H1 (cell line): ENCODE data around the gene SH3GL1. TPM values are rescaled to one million over a fixed set of nuclear protein-coding genes. Genes with fewer than 3 reads are reported as not detected.

Experiments
- CTCF ChIA-PET: fragments of 300-600 bp; sonication (Branson Sonifier 250); formaldehyde crosslinking; loops from one replicate; lab custom pipeline; 2021; ENCODE audit not compliant: partially characterized antibody; lab: Charles Lee
- POLR2A ChIA-PET: fragments of 300-600 bp; sonication (Branson Sonifier 250); formaldehyde crosslinking; loops from one replicate; lab custom pipeline; 2021; ENCODE audit warnings: inconsistent platforms; ENCODE audit not compliant: partially characterized antibody; lab: Charles Lee
- DNase-seq, 2 experiments: peaks; one replicate each; pipeline versions ENCODE4 v3.0.0 to v3.0.0-alpha.2; 2010 to 2022; ENCODE audit warnings: low spot score in 2 of 2, low read depth in 1 of 2, mixed read lengths in 1 of 2
- FAIRE-seq: peaks from 2 replicates; lab custom pipeline; 2011; peaks lifted over from hg19 to GRCh38; lab: Jason Lieb, UNC
- H2AFZ ChIP-seq: 2 replicates; pipeline ENCODE4 v1.8.1; 2012; ENCODE audit warnings: low read length, inconsistent platforms
- H2AK5ac ChIP-seq: 2 replicates; pipeline ENCODE4 v1.6.1; 2013; ENCODE audit warnings: low read depth, low read length
- H2BK120ac ChIP-seq: replicated peaks from 2 replicates; pipeline ENCODE3; 2013; ENCODE audit warnings: low read depth, low read length, inconsistent platforms
- H2BK12ac ChIP-seq: 2 replicates; pipeline ENCODE4 v1.6.1; 2013; ENCODE audit warnings: low read depth, low read length
- H2BK15ac ChIP-seq: 2 replicates; pipeline ENCODE4 v1.6.1; 2013; ENCODE audit warnings: low read length
- H2BK20ac ChIP-seq: 2 replicates; pipeline ENCODE4 v1.6.1; 2013; ENCODE audit warnings: low read length
- H2BK5ac ChIP-seq: 2 replicates; pipeline ENCODE4 v1.6.1; 2013; ENCODE audit warnings: low read depth, low read length
- H3K14ac ChIP-seq: 2 replicates; pipeline ENCODE4 v1.6.1; 2013; ENCODE audit warnings: inconsistent platforms; ENCODE audit not compliant: insufficient read length
- H3K18ac ChIP-seq: 2 replicates; pipeline ENCODE4 v1.6.1; 2013; ENCODE audit warnings: low read length; ENCODE audit errors: extremely low read depth
- H3K23ac ChIP-seq: 2 replicates; pipeline ENCODE4 v1.6.1; 2013; ENCODE audit warnings: inconsistent platforms; ENCODE audit not compliant: insufficient read length
- H3K23me2 ChIP-seq: 2 replicates; pipeline ENCODE4 v1.6.1; 2013; ENCODE audit warnings: low read depth, low read length
- H3K27ac ChIP-seq: 2 replicates; pipeline ENCODE4 v1.6.1; 2011; ENCODE audit warnings: low read depth, low read length, inconsistent platforms
- H3K27me3 ChIP-seq, 4 experiments: replicated peaks in 1 of 4; 1 replicate in 1 of 4; 2 replicates in 3 of 4; pipeline versions ENCODE4 v1.6.1 to v1.8.1; 2011 to 2013; ENCODE audit warnings: low read length in 3 of 4, mild to moderate bottlenecking in 3 of 4, inconsistent platforms in 2 of 4, mixed read lengths in 2 of 4, moderate library complexity in 1 of 4; ENCODE audit not compliant: control insufficient read depth in 3 of 4, insufficient read depth in 3 of 4; ENCODE audit errors: extremely low read depth in 1 of 4
- H3K36me3 ChIP-seq, 4 experiments: 2 replicates each; pipeline versions ENCODE4 v1.6.1 to v1.8.1; 2011 to 2013; ENCODE audit warnings: mild to moderate bottlenecking in 4 of 4, low read length in 3 of 4, moderate library complexity in 2 of 4, control low read depth in 1 of 4, inconsistent platforms in 1 of 4; ENCODE audit not compliant: insufficient read depth in 4 of 4, control insufficient read depth in 2 of 4
- H3K4ac ChIP-seq: replicated peaks from 2 replicates; pipeline ENCODE3; 2013; ENCODE audit warnings: low read length, low read depth, mixed read lengths, inconsistent platforms; ENCODE audit not compliant: insufficient read length
- H3K4me1 ChIP-seq, 4 experiments: replicated peaks in 1 of 4; 1 replicate in 1 of 4; 2 replicates in 3 of 4; pipeline versions ENCODE4 v1.6.1 to v1.8.1; 2011 to 2013; ENCODE audit warnings: low read length in 3 of 4, inconsistent platforms in 2 of 4, mixed read lengths in 1 of 4; ENCODE audit not compliant: insufficient read depth in 4 of 4, control insufficient read depth in 3 of 4
- H3K4me2 ChIP-seq, 2 experiments: 2 replicates each; pipeline versions ENCODE4 v1.6.1 to v1.8.1; 2011 to 2013; ENCODE audit warnings: low read depth in 2 of 2, low read length in 2 of 2, control low read depth in 1 of 2, inconsistent platforms in 1 of 2, mild to moderate bottlenecking in 1 of 2; ENCODE audit not compliant: insufficient read depth in 1 of 2
- H3K4me3 ChIP-seq, 4 experiments: fragments of 200-600, 300-600 bp in 1 of 4; sonication (generic), shearing (Covaris generic), sonication (Bioruptor Twin) in 1 of 4; 2 replicates each; pipeline versions ENCODE4 v1.5.1 to v1.8.1; 2011 to 2016; ENCODE audit warnings: low read length in 4 of 4, low read depth in 3 of 4, control low read depth in 2 of 4, inconsistent platforms in 2 of 4, mild to moderate bottlenecking in 2 of 4, mixed read lengths in 1 of 4, moderate library complexity in 1 of 4; ENCODE audit not compliant: insufficient read depth in 2 of 4; ENCODE audit errors: extremely low read depth in 1 of 4
- H3K56ac ChIP-seq: replicated peaks from 2 replicates; pipeline ENCODE3; 2013; ENCODE audit warnings: low read depth, mild to moderate bottlenecking, mixed read lengths, low read length, inconsistent platforms; ENCODE audit not compliant: insufficient read length
- H3K79me1 ChIP-seq: 2 replicates; pipeline ENCODE4 v1.6.1; 2013; ENCODE audit warnings: low read depth, low read length, control low read depth
- H3K79me2 ChIP-seq, 2 experiments: 2 replicates each; pipeline versions ENCODE4 v1.6.1 to v1.8.1; 2012 to 2013; ENCODE audit warnings: low read length in 2 of 2, mild to moderate bottlenecking in 2 of 2, inconsistent platforms in 1 of 2; ENCODE audit not compliant: insufficient read depth in 2 of 2, control insufficient read depth in 1 of 2
- H3K9ac ChIP-seq, 4 experiments: replicated peaks in 1 of 4; 1 replicate in 1 of 4; 2 replicates in 3 of 4; pipeline versions ENCODE4 v1.6.1 to v1.8.1; 2011 to 2013; ENCODE audit warnings: low read depth in 3 of 4, low read length in 3 of 4, control low read depth in 2 of 4, mild to moderate bottlenecking in 2 of 4, moderate library complexity in 2 of 4, inconsistent platforms in 1 of 4; ENCODE audit errors: extremely low read depth in 1 of 4
- H3K9me3 ChIP-seq, 2 experiments: 2 replicates each; pipeline versions ENCODE4 v1.6.1 to v1.8.1; 2012 to 2013; ENCODE audit warnings: mild to moderate bottlenecking in 2 of 2, moderate library complexity in 2 of 2, control low read depth in 1 of 2, inconsistent platforms in 1 of 2, low read depth in 1 of 2, low read length in 1 of 2, mixed read lengths in 1 of 2; ENCODE audit not compliant: insufficient read depth in 2 of 2
- H4K20me1 ChIP-seq, 2 experiments: replicated peaks in 1 of 2; 2 replicates each; pipeline versions ENCODE3 to v1.8.1; 2011 to 2013; ENCODE audit warnings: inconsistent platforms in 2 of 2, low read length in 2 of 2, mild to moderate bottlenecking in 1 of 2; ENCODE audit not compliant: insufficient read depth in 2 of 2, control insufficient read depth in 1 of 2
- H4K5ac ChIP-seq: 2 replicates; pipeline ENCODE4 v1.6.1; 2013; ENCODE audit warnings: low read length, low read depth, mixed read lengths, inconsistent platforms; ENCODE audit not compliant: insufficient read length
- H4K8ac ChIP-seq: 2 replicates; pipeline ENCODE4 v1.8.0; 2013; ENCODE audit warnings: mild to moderate bottlenecking, moderate library complexity, low read length, inconsistent platforms; ENCODE audit not compliant: insufficient read depth; ENCODE audit errors: extremely low read depth
- H4K91ac ChIP-seq: replicated peaks from 2 replicates; pipeline ENCODE3; 2013; ENCODE audit warnings: low read length, mixed read lengths, inconsistent platforms; ENCODE audit not compliant: insufficient read length
- CEBPB ChIP-seq: IDR thresholded peaks from 2 replicates; pipeline ENCODE4 v1.6.1; 2012; ENCODE audit warnings: low read depth, low read length
- CTBP2 ChIP-seq: IDR thresholded peaks from 2 replicates; pipeline ENCODE4 v1.7.0; 2011; ENCODE audit warnings: borderline replicate concordance, mild to moderate bottlenecking, moderate library complexity, mixed read lengths, low read length; ENCODE audit not compliant: insufficient read depth, insufficient read length
- HDAC2 ChIP-seq, 2 experiments: fragments of 300-600 bp in 1 of 2; sonication (generic) in 1 of 2; IDR thresholded peaks; 2 replicates each; pipeline ENCODE4 v1.6.1; 2011 to 2012; ENCODE audit warnings: low read depth in 2 of 2, low read length in 2 of 2, mild to moderate bottlenecking in 2 of 2, moderate library complexity in 2 of 2, borderline replicate concordance in 1 of 2, inconsistent platforms in 1 of 2
- KDM4A ChIP-seq: IDR thresholded peaks from one replicate; pipeline ENCODE4 v1.7.1; 2012; ENCODE audit warnings: low read depth, mild to moderate bottlenecking, moderate library complexity, low read length, inconsistent platforms; ENCODE audit not compliant: severe bottlenecking
- NRF1 ChIP-seq: IDR thresholded peaks from 2 replicates; pipeline ENCODE4 v1.6.1; 2011; ENCODE audit warnings: mild to moderate bottlenecking, low read depth, low read length, improper control_type of control experiment
- POLR2AphosphoS5 ChIP-seq: IDR thresholded peaks from 2 replicates; pipeline ENCODE4 v1.6.1; 2011; ENCODE audit warnings: low read depth, low read length
- RBBP5 ChIP-seq: IDR thresholded peaks from 2 replicates; pipeline ENCODE4 v1.7.1; 2012; ENCODE audit warnings: low read depth, mild to moderate bottlenecking, inconsistent platforms, low read length, moderate library complexity, borderline replicate concordance
- RXRA ChIP-seq: IDR thresholded peaks from 2 replicates; pipeline ENCODE4 v1.6.1; 2011; ENCODE audit warnings: low read depth, mild to moderate bottlenecking, low read length, moderate library complexity; ENCODE audit not compliant: insufficient read depth
- SP1 ChIP-seq: IDR thresholded peaks from 2 replicates; pipeline ENCODE4 v1.6.1; 2011; ENCODE audit warnings: low read depth, low read length
- SRF ChIP-seq: IDR thresholded peaks from 2 replicates; pipeline ENCODE4 v1.6.1; 2011; ENCODE audit warnings: mild to moderate bottlenecking, low read depth, low read length, moderate library complexity
- TCF12 ChIP-seq: IDR thresholded peaks from 2 replicates; pipeline ENCODE4 v1.6.1; 2011; ENCODE audit warnings: low read depth, mild to moderate bottlenecking, low read length
- WGBS, 2 experiments: shearing (Covaris generic) in 1 of 2; methylation state at CpG; one replicate each; pipeline versions ENCODE4 v1.1.6 to v1.1.7; 2013 to 2015; ENCODE audit warnings: low lambda C conversion rate in 2 of 2, mixed read lengths in 2 of 2, inconsistent platforms in 1 of 2, low coverage in 1 of 2, missing lambda C conversion rate in 1 of 2; ENCODE audit not compliant: insufficient replicate concordance in 2 of 2, insufficient coverage in 1 of 2, insufficient read length in 1 of 2; ENCODE audit errors: extremely low coverage in 1 of 2, missing lambda C conversion rate in 1 of 2; 5-methylcytosine and 5-hydroxymethylcytosine counted together
- polyA plus RNA-seq, 7 experiments: library from polyadenylated mRNA; depleted of rRNA in 3 of 7; stranded (reverse) in 5 of 7; unstranded in 2 of 7; fragments of >200 nt in 5 of 7; fragments of 200-250 nt in 2 of 7; gene quantifications; 1 replicate in 5 of 7; 2 replicates in 1 of 7; 4 replicates in 1 of 7; pipeline versions ENCODE4 v1.2.1 to v1.2.3, GENCODE V29; 2011 to 2013; ENCODE audit warnings: missing spikeins in 2 of 7, mixed read lengths in 2 of 7
- total RNA-seq: library from RNA; stranded (reverse); fragmentation: NEBNext Ultra II Directional; extraction: Animal tissue kit (Norgen Biotek cat#: 25700); gene quantifications from 2 replicates; pipeline ENCODE4 v1.2.1, GENCODE V29; 2021

Gene SH3GL1
- total and polyA plus RNA-seq, 2 of the 8 experiments (the other 6 are each of a cell fraction or from before 2014, with no cell fraction given): 81.5 to 102 TPM

- H2AFZ ChIP-seq: no peak overlapping the region
- peaks cover 3 to 37% (median 20%) of the 10 kb centered on the region in 4 experiments; a peak in 7 of 8 replicates for H3K36me3 ChIP-seq
- H3K4me2 ChIP-seq: no peak overlapping the region
- ChIA-PET CTCF (interaction anchor here (2.4 kb wide), 1 partner anchor 50 kb away, joined by 7 read pairs; no protein-coding TSS in a partner anchor), POLR2A (interaction anchor here (0.8 kb wide), 1 partner anchor 26 kb away, joined by 3 read pairs; no protein-coding TSS in a partner anchor)
- TF ChIP-seq KDM4A (no peak), CTBP2 (no peak), SP1 (no peak), NRF1 (no peak), POLR2AphosphoS5 (no peak), RBBP5 (no peak), TCF12 (no peak), RXRA (no peak), CEBPB (no peak), HDAC2 (IDR thresholded peaks at IDR 0.05; ENCODE audit: borderline replicate concordance in 1 of 2, low read depth in 2 of 2, low read length in 2 of 2) (no peak), SRF (no peak)
- peaks cover 0 to 4% of the 10 kb centered on the region in 2 experiments; a peak in 2 of 4 replicates for H3K9me3 ChIP-seq
- FAIRE-seq: no peak
- H3K18ac ChIP-seq: no peak overlapping the region
- H3K79me2 ChIP-seq: no peaks in the 10 kb centered on the region
- H3K4me3 ChIP-seq: no peak overlapping the region
- H4K5ac ChIP-seq: no peak overlapping the region
- no peak overlapping the region for H2BK20ac ChIP-seq
- H3K4ac ChIP-seq: no peak overlapping the region
- no peak overlapping the region for H2BK120ac ChIP-seq
- H2AK5ac ChIP-seq: no peak overlapping the region
- H3K27me3 ChIP-seq: no peaks in the 10 kb centered on the region
- no peak overlapping the region for H2BK15ac ChIP-seq
- no peak overlapping the region for H4K8ac ChIP-seq
- no peak overlapping the region for H3K23ac ChIP-seq
- 96% methylated on average over 9 of the region's 9 CpGs; no CpG with 5 or more reads in 1 of the 2 experiments for WGBS, 2 experiments
- H3K56ac ChIP-seq: no peak overlapping the region
- no peak overlapping the region for H3K27ac ChIP-seq
- DNase-seq: no peak
- no peaks in the 10 kb centered on the region; the same call in 1 of the 2 replicates for H3K23me2 ChIP-seq
- no peak overlapping the region for H3K14ac ChIP-seq
- H3K9ac ChIP-seq: no peak overlapping the region
- H4K91ac ChIP-seq: no peak overlapping the region
- H2BK12ac ChIP-seq: no peak overlapping the region
- H2BK5ac ChIP-seq: no peak overlapping the region
- no peaks in the 10 kb centered on the region for H3K4me1 ChIP-seq
- H4K20me1 ChIP-seq: peaks cover 0 to under 1% of the 10 kb centered on the region in 2 experiments
- H3K79me1 ChIP-seq: no peaks in the 10 kb centered on the region
These were observed 83.4 kb downstream of the SH3GL1 start for GRCh38 chr19:4316956-4317355.
